ENCODE measurements around the gene CDC14A. TPM values are rescaled to one million over a fixed set of nuclear protein-coding genes. Genes with fewer than 3 reads are reported as not detected.

The CDC14A gene
- total and polyA plus RNA-seq, 2 of the 8 experiments (the other 6 are each of a cell fraction or from before 2014, with no cell fraction given): 3.2 to 8.9 TPM

GRCh38 chr1:100458661-100459357 lies 106.5 kb downstream of the CDC14A start (continued):
- no peak for TF ChIP-seq YY1 (IDR thresholded peaks at IDR 0.05; ENCODE audit: low read depth, low read length)
- no peak for TF ChIP-seq MAX (IDR thresholded peaks at IDR 0.05)
- no peak for TF ChIP-seq POU5F1 (IDR thresholded peaks at IDR 0.05; ENCODE audit: low read depth, low read length)

Data from H1 (cell line).